GM11168 (cell line): ENCODE measurements around the gene NXNL2.

Experiments used
- in situ Hi-C: fragments of 300-500 bp; cut with MboI; formaldehyde crosslinking; loops from one replicate; pipeline ENCODE4 v1.12.0; 2022; ENCODE audit warnings: low sequenced_read_pairs; ENCODE audit not compliant: unreplicated experiment

Gene NXNL2

DNA sequence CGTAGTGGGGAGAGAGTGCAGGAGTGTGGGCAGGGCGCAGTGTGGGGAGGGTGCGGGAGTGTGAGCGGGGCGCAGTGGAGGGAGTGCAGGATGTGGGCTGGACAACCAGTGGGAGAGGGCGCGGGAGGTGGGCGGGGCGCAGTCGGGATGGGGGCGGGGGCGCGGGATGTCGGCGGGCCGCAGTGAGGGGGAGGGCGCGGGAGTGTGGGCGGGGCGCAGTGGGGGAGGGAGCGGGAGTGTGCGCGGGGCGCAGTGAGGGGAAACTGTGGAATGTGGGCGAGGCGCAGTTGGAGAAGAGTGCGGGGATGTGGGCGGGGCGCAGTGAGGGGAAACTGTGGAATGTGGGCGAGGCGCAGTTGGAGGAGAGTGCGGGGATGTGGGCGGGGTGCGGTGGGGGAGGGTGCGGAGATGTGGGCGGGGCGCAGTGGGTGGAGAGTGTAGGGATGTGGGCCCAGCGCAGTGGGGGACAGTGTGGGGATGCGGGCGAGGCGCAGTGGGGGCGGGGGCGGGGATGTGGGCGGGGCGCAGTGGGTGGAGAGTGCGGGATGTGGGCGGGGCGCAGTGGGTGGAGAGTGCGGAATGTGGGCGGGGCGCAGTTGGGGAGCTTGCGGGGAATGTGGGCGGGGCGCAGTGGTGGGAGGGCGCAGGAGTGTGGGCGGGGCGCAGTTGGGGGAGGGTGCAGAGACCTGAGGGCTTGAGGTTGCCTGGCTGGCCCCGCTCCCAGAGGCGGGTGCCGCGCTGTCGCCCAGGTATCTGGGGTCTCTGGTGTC is at the start of gene NXNL2:
NXNL2 (plus strand) TSS at position 723 of the 770 bp plus-strand sequence. CDS start 257 bp downstream, outside the sequence.
- in situ Hi-C loops: no loop called here

DNA sequence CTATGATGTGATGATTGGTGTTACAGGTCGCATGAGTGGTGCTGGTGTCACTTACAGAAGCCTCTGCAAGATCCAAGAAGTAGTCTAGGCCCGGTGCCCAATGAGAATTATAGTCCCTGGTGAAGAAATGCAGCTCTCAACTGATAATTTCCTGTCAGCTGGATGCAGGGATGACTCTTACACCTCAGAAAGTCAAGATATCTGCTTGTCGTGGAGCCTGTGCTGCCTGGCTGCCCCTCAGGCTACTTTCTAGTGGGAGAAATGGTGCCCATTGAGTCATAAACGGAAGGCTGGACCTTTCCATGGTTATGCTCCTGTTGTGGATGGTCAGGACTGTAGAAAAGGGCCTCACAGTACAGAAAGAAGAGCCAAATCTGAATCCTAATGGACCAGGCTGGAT is 46.8 kb upstream of the NXNL2 start:
- in situ Hi-C loops: no loop called here

- in situ Hi-C loops: no loop called here
Observed at GRCh38 chr9:88494983-88495721, 39.8 kb upstream of the NXNL2 start.

DNA sequence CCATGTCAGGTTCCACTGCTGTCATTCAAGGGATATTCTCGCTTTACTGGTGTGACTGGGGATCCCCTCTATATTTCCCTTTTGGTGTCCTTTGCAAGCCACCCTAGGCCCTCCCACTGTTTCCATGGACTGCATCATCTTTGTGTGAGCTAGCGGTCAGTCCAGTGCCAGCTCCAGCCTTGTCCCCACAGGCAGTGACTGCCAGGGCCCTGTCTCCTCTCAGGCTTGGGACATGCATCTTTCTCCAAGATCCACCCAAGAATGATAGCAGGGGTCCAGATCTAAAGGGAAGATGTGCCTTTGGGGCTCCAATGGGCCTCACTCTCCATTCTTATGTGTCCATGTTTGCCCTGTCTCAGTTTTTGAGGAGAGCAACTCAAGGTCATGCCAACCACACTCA is 37.8 kb upstream of the NXNL2 start:
- in situ Hi-C loops: no loop called here

- in situ Hi-C loops: no loop called here
Observed at GRCh38 chr9:88498880-88499279, 36.1 kb upstream of the NXNL2 start.

GRCh38 chr9:88501086-88501485 is 33.9 kb upstream of the NXNL2 start:
- in situ Hi-C loops: no loop called here

- in situ Hi-C loops: no loop called here
Observed at GRCh38 chr9:88502552-88503034, 32.4 kb upstream of the NXNL2 start.

GRCh38 chr9:88503081-88503844 is 31.7 kb upstream of the NXNL2 start:
- in situ Hi-C loops: no loop called here

DNA sequence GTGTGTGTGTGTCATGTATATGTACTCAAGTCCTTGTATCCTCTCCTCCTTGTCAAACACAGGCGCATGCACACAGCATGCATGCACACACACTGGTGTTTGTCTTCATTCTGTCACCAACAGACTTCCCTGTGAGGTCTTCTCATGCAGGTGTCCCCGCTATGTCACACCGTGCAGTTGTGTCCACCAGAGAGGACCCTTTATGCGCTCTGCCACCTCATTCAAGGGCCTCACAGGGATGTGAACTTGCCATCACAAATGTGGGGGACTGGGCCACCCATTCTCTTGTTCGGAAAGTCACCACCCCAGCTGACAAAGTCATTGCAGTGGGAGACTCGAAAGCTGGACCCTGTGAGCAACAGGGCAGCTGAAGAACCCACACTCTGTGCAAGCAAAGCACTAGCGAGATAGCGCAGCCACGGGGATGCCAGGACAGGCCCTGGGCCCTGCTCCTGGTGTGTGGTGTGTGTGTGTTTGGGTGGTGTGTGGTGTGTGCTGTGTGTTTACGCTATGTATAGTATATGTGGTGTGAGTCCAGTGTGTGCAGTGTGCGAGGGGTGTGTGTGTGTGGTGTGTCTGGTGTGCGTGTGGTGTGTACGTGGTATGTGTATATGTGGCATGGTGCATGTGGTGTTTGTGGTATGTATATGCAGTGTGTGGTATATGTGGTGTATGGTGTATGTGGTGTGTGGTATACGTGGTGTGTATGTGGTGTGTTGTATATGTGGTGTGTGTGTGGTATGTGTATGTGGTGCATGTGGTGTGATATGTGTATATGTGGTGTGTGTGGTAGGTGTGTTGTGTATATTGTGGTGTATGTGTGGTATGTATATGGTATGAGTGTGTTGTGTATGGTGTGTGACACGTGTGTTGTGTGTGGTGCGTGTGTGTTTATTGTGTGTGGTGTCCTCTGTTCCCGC is 30.9 kb upstream of the NXNL2 start:
- in situ Hi-C loops: no loop called here

GRCh38 chr9:88508326-88508725 is 26.7 kb upstream of the NXNL2 start:
- in situ Hi-C loops: no loop called here

GRCh38 chr9:88511906-88512305 is 23.1 kb upstream of the NXNL2 start:
- in situ Hi-C loops: no loop called here

DNA sequence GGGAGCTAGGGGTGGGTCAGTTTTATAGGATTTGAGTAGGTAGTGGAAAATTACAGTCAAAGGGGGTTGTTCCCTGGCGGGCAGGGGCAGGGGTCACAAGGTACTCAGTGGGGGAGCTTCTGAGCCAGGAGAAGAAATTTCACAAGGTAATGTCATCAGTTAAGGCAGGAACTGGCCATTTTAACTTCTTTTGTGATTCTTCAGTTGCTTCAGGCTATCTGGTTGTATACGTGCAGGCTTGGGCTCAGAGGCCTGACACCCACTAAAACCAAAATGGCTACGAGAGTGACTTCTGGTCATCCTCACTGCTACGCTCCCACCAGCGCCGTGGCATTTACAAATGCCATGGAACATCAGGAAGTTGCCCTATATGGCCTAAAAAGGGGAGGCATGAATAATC is 20.7 kb upstream of the NXNL2 start:
- in situ Hi-C loops: no loop called here

GRCh38 chr9:88521308-88521707 is 13.7 kb upstream of the NXNL2 start:
- in situ Hi-C loops: no loop called here

DNA sequence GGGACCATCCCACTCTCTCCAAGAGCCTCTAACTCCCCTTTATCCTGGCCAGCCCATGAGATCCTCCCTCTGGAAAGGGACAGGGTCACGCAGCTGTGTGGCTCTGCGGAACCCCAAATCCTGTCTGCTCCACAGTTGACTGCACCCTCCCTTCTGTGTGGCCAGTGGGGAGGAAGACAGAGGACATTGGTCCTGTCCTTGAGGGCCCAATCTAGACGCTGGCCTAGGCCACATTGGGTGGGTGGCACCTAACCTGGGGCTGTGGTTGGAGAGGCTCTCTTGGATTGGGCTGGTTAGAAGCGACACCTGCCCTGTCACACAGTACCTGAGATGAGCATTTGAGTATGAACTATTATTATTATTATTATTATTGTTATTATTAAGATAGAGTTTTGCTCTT is 12.6 kb upstream of the NXNL2 start:
- in situ Hi-C loops: no loop called here

GRCh38 chr9:88523056-88523455 is 11.9 kb upstream of the NXNL2 start:
- in situ Hi-C loops: no loop called here

DNA sequence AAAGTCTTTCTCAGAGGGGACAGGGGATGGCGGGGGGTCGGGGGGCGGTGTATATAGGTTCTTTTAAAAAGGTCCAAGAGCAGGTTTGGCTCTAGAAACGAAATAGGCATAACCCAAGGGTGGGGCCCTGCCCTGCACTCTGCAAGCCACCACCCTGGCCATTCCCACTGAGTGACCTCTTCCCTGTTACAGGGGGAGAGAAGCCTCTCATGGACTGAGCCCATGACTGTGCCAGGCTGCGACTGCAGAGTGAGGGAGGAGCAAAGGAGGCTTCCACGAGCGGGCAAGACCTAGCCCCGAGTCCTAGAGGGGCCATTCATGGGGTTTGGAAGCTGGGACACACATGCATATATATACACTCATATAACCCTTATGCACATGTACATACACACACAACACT is 10.1 kb upstream of the NXNL2 start:
- in situ Hi-C loops: no loop called here

DNA sequence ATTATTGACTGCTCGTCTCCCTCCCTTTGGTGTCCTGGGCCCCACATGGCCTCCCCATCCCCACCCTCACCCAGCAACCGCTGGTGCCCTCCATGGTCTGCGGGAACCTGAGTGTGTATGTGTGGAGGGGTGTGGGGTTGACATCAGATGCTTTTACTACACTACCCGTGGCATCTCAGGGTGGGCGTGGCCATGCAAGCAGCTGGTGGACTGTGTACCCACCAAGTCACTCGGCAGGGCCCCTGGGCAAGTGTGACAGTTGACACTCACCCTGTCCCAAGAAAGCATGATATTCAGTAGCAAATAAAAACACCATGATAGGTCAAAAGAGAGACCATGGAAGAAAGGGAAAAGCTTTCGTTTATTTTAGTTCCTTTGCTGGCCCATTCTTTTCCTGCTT is 7.4 kb upstream of the NXNL2 start:
- in situ Hi-C loops: no loop called here

- in situ Hi-C loops: no loop called here
Observed at GRCh38 chr9:88528080-88528790, 6.7 kb upstream of the NXNL2 start.

DNA sequence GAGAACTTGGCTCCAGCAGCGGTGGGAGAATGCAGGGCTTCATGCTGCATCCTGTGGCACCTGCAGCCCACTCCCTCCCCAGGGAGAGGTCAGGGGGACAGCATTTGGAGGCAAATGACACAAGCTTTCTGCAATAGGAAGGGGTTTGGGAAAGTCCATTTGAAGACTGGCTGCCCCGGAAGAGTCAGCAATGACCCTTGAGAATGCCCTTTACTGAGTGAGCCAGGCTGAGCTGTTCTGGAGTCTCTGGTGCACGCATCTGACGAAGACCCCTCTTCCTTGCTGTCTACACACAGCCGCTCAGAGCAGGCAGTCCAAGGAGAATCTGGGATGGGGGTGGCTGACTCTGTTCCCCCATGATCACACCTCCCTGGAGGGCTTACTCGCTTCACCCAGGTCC is 5.5 kb upstream of the NXNL2 start:
- in situ Hi-C loops: no loop called here
